ENCODE measurements around the gene SLCO3A1.
"Not testable (repeated sequence)": the region's sequence is repeated elsewhere in the genome, so short reads cannot be mapped to it uniquely, and the experiment has no call there.

Gene SLCO3A1

DNA sequence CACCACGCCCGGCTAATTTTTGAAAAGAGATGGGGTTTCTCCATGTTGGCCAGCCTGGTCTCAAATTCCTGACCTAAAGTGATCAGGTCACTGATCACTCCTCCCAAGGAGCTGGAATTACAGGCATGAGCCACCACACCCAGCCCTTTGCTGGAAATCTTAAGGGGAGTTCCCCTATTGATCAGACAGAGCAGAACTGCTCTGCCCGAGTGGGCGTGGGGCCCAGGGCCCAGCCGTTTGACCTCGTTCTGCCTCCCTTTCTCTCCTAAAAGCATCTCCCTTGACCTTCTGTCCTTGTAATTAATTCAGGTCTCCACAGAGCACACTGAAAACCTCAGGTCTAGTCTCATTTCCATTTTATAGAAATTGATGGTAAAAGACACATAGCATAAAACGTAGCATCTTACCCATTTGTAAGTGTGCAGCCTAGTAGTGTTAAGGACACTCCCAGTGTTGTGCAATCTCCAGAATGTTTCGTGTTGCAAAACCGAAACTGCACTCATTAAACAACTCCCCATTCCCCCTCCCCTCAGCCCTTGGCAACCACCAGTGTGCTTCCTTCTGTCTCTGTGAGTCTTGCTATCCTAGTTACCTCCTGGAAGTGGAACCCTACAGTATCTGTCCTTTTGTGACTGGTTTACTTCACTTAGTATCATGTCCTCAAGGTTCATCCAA, 89.3 kb downstream of the SLCO3A1 start:
- peak; percentile 98 for DNase-seq

DNA sequence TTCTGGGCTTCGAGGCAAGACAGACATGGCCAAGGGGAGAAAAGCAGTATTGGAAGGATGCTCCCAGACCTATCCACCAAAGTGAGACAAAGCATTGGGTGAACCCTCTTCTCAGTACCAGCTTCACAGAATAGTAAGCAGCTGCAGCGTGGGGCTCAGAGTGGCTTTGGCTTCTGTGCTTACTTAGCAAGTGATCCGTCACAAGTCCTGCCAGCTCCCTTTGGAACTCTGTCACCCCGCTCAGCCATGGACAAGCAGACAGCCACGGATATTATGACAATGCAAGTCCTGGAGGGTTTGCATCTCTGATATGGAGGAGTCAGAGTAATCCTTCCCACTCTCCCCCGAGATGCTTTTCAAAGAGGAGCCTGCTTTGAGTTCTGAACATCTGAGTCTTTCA, 90.8 kb downstream of the SLCO3A1 start:
- no peak for DNase-seq

DNA sequence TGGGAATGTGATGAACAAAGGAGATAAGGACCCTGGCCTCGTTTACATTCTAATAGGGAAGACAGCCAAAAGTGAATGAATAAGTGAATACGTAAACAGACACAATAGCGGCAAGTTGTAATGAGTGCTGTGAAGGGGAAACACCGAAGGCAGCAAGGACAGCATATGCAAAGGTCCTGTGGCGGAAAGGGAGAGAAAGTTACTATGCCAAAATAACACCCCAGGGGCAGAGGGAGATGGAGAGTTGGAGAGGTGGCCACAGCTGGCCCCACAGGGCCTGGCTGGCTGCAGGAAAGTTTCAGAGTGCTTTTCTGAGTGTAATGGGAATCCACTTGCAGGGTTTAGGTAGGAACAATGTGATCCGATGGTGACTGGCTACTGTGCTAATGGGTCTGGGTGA, 91.9 kb downstream of the SLCO3A1 start:
- no peak for DNase-seq

DNA sequence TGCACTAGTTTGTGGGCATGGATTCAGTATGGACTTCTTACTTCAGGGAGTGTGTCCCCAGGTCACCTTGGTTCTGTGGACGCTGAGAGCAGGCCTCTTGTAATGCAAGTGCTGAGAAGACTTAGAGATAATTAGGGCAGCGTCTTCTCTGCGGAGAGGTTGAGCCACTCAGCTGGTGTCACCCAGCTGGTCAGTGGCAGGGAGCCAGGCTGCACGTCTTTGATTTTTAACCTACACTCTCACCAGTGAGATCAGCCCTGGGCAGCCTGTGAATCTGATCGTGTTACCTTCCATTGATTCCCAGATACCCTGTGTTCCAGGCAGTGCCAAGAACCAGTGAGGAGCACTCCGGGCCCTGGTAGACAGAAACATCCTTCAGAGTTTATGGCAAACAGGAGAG, 92.6 kb downstream of the SLCO3A1 start:
- no peak for DNase-seq

DNA sequence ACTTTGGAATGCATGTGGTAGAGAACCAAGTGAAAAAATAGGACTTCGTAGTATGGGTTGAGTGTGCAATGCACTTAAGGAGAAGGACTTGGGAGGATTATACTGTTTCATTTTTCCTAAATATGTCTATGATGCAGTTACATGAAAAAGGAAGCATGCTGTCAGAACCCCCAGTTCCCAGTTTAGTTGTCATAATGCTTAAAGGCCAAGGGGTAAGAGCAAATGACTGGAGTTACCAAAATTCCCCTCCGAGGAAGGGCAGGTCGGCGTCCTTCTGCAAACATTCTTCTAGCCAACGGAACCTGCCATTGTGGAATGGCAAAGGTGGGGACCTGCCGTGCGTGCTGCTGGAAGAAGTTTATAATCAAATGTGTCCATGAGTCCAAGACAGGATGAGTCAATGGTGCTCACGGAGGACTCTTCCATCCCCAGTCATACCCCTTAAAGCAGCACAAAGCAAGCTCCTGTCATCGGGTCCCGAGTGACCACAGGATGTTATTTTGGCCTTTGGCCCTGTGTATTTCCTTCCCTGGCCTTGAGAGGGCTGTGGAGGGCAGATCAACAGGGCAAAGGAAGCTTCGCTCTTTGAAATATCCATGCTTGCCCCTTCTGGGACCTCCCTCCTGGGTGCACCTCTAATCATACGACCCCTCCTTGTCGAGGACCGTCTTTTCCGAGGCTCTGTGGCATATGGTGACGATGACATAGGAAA, 93.2 kb downstream of the SLCO3A1 start:
- peak; percentile 81 for DNase-seq

DNA sequence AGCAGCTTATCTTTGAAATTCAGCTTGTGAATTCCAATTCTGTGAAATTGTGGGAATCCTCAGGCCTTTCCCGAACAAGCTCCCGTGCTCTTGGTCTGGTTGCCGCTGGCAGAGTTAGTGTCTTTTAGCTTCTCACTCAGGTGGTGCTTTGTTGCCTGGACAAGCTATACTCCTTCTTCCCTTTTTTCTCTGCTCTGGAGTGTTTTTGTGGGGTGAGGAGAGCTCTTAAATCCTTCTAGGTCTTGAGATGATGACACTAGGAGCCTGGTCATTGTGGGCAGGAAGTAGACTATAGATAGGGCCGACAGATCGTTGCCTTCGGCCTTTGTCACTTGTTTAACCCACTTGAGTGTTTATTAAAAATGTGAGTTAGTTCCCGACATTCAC, 93.8 kb downstream of the SLCO3A1 start:
- DNase-seq: peak; percentile 78

DNA sequence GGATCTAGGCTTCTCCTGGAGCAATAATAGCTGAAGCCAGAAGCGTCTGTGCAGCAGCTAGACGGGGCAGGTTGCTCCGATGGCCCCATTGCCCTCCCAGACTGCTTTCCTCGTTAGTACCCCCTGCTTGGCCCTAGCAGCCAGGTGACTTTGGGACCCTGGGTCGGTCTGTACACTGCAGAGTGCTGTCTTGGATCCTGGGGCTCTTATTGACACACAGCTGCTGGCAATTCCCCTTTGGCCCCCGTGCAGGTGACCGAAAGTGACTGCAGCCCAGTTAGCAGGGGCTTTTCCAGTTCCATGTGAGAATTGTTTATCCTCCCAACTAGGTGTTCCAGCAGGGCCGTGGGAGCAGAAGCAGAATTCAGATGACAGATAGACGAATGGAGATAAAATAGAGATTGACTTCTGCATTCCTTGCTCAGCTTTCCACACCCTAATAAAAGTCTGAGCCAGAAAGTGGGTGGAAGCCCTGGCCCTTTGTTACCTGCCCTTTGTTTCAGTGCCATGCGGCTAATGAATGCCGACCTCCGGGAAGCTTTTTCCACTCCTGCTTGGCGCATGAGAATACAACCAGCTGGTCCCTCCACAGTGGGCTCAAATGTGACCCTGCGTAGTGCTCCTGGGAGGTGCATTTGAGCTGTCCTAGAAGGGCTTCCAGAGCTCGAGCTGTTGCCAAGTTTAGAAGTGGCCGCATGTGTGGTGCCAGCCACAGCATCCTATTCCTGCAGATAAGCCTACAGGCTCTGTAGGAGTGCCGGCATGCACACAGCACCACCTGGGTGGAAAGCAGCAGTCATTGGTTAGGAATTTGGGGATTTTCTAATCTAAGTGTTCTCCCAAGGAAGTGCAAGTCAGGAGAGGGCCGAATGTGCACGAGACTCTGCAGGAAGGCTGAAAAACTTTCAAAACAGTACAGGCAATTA, 94.4 kb downstream of the SLCO3A1 start:
- DNase-seq: no peak

DNA sequence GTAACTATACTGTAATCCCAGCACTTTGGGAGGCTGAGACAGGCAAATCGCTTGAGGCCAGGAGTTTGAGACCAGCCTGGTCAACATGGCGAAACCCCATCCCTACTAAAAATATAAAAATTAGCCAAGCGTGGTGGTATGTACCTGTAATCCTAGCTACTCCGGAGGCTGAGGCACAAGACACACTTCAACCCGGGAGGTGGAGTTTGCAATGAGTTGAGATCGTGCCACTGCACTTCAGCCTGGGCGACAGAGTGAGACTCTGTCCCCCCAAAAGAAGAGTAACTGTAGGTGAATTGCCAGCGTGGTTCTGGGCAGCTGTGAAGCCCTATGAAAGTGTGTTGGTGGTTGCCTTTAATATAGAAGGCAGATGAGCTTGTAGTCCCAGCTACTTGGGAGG, 95.9 kb downstream of the SLCO3A1 start:
- no peak for DNase-seq

DNA sequence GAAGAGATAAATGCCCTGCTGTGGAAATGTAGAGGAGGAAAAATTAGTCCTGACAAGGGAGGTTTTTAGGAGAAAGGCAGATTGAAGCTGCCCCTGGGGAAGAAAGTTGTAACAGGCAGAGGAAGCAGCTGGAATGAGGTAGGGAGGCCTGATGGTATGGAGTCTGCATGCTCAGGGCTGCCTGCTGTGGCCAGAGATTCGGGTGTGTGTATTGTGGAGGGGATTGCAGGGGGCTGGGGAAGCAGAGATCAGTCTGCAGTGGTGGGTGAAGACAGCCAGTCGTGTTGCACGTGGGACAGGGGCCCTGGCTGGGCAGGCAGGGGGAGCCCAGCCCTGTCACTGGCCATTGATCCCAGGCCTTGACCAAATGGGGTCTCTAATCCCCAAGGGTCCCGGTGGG, 96.5 kb downstream of the SLCO3A1 start:
- DNase-seq: no peak

DNA sequence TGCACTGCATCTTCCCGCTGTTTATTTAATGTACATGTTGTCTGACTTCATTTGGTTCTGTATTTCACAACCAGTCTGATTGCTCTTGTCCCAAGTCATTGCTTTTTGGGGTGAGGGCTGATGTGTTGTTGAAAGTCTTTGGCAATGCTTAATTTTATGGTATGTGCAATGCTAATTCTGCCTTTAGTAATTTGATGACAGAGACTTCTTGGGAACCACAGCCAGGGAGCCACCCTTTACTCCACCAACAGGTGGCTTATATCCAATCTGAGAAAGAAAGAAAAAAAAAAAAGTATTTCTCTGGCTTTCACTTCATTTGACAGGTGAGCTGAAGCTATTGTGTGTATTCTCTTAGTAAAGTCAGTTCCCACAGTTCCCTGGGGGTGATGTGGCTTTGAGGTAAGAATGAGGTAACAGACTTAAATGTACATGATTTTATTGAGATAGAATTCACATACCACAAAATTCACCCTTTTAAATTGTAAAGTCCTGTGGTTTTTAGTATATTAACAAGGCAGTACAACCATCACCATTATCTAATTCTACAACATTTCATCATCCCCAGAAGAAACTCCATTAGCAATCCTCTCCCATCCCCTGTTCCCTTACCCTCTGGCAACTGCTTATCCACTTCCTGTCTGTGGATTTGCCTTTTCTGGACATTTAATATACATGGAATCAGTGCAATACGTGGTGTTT, 97.3 kb downstream of the SLCO3A1 start:
- peak; percentile 72 for DNase-seq

DNA sequence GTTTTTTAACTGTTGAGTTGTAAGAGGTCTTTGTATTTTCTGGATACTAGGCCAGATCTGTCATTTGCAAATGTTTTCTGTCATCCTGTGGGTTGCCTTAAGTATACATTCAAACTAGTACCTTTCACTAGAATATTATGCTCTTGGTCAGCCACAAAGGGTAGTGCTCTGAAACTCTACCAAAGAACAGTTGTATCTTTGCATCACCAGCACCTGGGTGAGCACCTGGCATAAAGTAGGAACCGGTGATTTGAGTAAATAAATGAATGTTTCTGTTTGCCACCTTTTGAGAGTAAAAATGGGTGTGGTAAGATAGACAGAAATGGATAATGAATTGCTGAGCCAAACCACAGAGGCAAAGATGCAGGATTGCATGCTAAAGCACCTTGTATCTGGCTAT, 98.7 kb downstream of the SLCO3A1 start:
- DNase-seq: no peak

DNA sequence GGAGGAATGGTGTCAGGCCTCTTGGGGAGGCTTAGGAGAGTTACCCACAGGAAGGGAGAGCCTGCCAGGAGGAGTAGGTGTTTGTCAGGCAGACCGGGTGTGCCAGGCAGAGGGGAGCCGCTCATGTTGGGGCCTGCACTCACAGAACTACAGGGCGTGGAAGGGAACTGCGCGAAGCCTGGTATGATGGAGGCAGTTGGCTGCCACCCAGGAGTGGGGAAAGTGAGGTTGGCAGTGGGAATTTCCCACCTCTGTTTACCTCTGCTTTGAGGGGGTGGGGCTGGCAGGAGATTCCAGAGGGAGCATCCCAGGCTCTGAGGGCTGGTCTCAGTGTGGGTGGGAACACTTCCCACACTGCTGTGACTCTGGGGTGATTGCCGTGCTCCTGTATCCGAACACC, 99.9 kb downstream of the SLCO3A1 start:
- no peak for DNase-seq

DNA sequence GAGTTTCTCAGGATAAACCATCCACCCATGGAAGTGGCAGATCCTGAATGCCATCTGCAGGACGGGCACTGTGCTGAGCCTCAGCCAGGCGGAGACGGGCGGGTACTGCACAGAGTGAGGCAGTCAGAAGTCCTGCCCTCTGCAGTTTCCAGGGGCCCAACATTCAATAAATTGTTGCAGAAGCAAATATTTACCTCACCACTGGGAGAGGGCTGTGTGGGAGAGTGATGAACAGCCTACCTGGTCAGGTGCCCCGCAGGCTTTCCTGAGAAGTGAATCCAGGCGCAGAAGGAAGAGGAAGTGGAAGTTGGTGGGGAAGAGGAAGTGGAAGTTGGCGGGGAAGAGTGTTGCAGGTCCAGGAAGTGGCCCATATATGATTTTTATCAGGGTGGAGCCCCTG, 100.8 kb downstream of the SLCO3A1 start:
- DNase-seq: no peak

DNA sequence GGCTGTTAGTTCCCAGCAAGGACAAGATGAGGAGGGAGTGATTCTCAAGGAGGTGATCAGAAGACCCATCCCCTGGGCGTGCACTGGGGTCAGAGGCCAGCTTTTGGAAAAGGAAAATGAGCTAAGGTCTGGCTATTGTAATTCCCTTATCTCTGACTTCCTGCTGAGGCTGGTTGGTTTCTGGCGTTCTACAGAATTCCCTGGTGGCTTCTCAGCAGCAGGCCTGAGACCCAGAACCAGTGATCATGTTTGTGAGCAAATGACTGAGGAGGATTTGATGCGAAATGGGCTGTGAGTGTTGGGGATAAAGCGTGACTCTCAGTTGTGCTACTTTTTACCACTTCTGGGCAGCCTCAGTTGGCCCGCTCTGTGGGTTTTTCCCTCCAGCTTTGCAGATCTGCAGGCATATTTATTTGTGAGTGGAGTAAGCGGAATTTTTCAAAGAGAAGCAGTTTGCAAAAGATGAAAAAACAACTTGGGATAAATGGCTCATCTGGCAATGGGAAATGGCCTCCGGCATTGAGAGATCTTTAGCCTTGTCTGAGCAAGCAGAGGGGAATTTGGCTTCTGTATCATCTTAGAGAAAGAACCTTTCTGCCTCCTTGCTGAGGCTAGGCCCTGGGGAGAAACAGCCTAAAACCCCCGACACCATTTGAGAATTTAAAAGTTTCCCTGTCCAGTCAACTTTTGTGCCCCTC, 102.7 kb downstream of the SLCO3A1 start:
- DNase-seq: no peak

DNA sequence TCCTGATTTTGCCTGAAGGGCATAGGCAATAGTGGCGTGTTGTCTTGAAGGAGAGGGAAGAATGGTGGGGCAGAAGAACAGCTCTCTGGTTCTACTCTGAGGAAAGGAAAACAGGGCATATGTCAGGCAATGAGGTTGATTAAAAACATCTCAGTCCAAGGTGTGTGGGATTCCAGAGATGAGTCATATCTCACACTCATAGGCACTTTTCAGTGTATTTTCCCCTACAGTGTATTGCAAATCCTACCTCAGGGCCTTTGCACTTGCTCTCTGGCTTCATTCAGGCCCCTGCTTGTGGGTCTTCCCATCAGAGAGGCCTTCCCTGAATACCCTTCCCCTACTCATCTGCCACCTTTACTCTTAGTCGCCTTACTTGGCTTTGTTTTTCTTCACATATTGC, 107.8 kb downstream of the SLCO3A1 start:
- DNase-seq: no peak

DNA sequence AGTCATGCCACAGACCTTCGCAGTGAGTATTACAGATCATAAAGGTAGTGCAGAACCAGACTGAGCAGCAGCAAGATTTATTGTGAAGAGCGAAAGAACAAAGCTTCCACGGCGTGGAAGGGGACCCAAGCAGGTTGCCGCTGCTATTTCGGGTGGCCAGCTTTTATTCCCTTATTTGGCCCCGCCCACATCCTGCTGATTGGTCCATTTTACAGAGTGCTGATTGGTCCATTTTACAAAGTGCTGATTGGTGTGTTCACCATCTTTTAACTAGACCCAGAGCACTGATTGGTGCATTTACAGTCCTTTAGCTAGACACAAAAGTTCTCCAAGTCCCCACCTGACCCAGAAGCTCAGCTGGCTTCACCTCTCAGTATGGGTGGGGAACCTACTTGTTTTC, 110.2 kb downstream of the SLCO3A1 start:
- not testable (repeated sequence) for DNase-seq

DNA sequence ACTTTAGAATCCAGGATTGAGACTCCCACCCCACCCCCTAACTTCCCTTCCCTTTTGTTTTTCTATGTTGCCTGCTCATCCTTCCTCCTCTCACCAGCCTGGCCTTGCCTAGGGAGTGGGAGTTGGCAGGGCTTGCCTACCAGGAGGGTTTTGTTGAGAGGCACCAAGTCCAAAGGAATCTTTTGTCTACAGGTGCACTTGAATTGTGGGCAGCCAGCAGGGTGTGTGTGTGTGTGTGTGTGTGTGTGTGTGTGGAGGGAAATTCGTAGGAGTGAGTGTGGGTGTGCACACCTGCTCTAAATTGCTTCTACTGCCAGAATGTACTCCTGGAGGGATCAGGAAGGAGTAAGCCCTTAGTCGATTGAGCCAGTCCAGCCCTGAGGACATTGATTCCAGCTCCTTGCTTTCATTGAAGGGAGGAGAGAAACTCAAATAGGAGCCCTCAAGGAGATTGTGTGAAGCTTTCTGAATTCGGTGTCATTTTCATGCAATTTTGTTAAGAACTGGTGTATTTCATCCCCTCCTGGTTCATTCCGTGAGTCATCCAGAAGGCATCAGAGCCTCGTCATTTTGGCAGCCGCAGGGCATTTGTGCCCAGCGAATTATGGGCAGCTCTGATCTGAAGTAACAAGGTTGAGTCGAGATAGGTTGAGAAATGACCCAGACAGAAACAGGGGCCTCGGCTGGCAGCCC, 112.1 kb downstream of the SLCO3A1 start:
- DNase-seq: no peak

DNA sequence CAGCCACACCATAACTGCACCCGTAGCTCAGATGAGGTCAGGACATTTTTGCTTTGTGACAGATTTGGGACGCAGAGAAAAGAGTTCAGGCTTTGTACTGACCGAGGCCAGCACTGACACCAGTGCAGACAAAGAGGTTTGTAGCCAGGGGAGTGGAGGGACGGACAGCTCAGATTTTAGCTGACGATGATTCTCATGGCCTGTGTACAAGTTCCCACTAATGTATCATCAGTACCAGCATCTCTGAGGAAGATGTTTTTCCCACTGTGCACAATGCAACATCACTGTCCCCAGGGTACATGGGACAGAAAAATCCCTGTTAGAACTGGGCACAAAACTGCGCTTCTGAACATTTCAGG, 112.7 kb downstream of the SLCO3A1 start:
- no peak for DNase-seq

DNA sequence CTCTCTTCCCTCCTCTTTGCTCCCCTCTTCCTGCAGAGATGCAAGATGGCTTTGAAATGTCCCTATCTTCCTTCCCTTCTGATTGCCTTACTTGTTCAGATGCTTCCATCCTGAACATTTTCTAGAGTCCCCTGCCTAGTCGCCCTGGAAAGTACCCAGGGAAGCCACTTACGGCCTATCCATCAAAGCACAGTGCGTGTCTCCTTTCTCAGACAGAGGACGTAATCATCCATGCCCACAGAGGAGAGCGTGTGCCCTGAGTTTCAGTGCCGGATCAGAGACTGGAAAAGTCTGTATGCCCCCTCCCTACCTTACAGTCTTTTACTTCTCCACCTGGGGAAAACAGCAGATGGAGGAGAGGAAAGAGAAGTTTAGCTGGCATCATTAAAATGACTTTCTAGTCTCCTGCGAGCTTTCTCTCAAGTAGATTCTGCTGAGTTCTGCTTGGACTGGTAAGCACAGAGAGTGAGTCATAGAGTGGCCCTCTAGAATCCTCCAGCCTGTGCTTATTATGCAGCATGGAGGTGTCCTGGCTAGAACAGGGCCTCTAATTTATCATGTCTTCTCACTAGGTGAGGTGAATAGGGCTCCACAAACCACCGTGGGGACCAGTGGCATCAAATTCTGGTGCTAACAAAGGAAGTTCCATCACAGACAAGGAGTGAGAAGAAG, 114.6 kb downstream of the SLCO3A1 start:
- no peak for DNase-seq

DNA sequence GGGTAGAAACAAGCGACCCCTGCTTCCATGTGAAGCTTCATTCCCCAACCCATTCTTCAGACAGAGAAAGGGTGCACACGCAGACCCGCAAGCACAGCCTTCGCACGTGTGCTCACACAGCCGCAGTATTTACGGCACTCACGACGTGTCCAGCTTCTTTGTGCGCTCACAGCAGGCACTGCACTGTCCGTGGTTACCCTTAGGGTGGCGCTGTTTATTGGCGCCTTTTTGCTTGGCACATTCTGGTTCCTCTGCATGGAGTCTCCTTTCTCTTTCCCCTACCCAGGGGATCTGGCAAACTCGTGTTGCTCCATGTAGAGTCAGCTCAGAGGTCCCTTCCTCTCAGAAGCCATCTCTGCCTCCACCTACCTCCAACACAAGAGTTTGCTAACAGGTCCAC, 115.1 kb downstream of the SLCO3A1 start:
- no peak for DNase-seq

DNA sequence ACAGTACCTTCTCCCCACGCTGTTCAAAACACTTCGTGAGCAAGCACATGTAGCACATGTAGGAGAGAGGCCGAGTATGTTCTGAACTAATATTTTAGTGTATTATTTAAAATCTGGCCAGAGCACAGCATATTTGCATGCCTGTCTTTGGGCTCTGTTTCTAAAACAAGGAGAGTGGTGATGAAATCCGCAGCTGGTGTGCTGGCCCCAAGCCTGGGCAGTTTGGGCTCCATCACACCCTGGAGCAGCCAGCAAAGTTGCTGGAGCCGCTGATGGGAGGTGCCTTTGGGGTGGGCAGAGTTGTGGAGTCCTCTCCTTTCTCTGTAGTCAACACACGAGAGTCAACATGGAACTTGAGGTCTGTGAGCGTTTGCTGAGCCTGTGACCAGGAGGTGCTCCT, 116.6 kb downstream of the SLCO3A1 start:
- DNase-seq: no peak
